Activated CD4-positive, alpha-beta T cell treated with anti-CD3 and anti-CD28 coated beads, Interleukin-10, Interleukin-2, amounts not matched to agents 100 ng/mL and 50 ng/mL, durations not matched to agents 16 hours and 8 hours (primary cell): ENCODE data around the gene SEMA4C.

Experiments
- DNase-seq: peaks from one replicate; pipeline ENCODE4 v3.0.0-alpha.2; 2020

SEMA4C gene, protein sequence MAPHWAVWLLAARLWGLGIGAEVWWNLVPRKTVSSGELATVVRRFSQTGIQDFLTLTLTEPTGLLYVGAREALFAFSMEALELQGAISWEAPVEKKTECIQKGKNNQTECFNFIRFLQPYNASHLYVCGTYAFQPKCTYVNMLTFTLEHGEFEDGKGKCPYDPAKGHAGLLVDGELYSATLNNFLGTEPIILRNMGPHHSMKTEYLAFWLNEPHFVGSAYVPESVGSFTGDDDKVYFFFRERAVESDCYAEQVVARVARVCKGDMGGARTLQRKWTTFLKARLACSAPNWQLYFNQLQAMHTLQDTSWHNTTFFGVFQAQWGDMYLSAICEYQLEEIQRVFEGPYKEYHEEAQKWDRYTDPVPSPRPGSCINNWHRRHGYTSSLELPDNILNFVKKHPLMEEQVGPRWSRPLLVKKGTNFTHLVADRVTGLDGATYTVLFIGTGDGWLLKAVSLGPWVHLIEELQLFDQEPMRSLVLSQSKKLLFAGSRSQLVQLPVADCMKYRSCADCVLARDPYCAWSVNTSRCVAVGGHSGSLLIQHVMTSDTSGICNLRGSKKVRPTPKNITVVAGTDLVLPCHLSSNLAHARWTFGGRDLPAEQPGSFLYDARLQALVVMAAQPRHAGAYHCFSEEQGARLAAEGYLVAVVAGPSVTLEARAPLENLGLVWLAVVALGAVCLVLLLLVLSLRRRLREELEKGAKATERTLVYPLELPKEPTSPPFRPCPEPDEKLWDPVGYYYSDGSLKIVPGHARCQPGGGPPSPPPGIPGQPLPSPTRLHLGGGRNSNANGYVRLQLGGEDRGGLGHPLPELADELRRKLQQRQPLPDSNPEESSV

DNA sequence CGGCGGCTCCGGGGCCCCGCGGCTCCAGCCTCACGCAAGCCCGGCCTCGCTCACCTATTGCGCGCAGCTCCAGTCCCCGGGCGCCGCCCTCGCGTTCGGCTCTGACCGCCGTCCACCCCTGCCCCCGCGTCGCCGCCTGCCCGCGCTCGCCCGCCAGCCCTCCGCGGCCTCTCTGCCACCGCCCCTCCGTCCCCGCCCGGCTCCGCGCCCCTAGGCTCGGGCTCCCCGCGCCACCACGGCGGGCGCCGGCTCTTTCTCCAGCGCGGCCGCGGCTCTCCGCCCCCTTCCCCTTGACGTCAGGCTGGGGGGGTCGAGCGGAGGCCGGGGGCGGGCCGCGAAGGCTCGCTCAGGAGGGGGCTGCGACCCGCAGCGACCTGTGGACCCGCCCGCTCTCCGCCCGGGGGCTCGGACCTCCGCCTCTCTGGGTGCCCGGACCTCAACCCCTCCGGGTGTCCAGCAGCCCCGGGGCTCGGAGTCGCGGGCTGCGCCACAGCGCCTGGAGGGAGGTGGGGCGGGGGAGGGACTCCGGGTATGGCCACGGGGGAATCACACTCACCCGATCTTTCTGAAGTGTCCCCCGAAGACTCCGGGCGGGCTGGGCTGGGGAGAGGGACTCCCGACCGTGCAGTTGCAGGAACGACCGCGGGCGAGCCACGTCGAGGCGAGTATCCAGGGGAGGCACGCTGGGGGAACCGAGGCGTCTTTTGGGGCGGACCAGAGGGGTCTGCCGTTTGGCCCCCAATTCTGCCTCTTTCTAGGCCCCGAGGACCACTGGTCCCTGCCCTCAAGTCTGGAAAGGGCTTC, at the start of gene SEMA4C:
Gene SEMA4C (minus strand): TSS at position 259 of the 804 bp plus-strand sequence. CDS start 2,194 bp downstream, outside the sequence.
- DNase-seq: peak; percentile 24

- no peak for DNase-seq
These were observed 49.1 kb upstream of the SEMA4C start for GRCh38 chr2:96918754-96919550.

- no peak for DNase-seq
These were observed 48.3 kb upstream of the SEMA4C start for GRCh38 chr2:96918092-96918753.

- DNase-seq: no peak
These were observed 47.0 kb upstream of the SEMA4C start for GRCh38 chr2:96916646-96917543.

DNA sequence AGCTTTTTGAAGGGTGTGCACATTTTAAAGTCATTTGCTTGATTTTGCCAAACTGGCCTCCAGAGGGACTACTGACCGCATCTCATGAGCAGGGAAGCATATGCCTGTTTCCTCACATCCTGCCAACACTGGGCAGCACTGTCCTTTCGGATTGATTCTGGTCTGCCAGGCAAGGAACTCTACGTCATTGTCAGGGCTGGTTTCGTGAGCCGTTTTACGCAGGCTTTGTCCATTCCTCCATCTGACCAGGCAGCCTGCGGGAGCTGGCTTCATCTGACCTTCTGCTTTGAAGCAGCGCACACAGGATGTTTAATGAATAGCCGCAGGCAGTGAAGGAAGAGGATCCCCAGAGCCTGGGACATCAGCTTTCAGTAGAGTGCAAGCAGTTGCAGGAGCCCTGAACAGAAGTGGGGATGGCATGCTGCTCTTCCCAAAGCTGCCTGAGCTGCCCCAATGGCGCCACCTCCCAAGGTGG, 46.3 kb upstream of the SEMA4C start:
- DNase-seq: no peak

DNA sequence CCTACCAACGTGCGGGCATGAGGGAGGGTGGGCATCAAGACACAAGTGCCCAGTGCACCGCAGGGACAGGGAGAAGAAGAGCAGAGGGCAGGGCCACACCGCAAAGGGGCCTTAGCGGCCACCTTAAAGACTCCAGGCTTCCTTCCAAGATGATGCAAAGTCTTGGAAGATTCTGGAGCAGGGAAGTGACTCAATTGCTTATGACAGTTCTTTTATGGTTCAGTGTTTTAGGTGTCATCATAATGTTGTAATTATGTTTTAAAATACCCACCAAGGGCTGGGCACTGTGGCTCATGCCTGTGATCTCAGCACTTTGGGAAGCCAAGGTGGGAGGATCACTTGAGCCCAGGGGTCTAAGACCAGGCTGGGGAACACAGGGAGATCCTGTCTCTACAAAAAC, 44.5 kb upstream of the SEMA4C start:
- no peak for DNase-seq

GRCh38 chr2:96913398-96914202, 43.7 kb upstream of the SEMA4C start:
- DNase-seq: peak; percentile 50

GRCh38 chr2:96913117-96913397, 43.2 kb upstream of the SEMA4C start:
- no peak for DNase-seq

DNA sequence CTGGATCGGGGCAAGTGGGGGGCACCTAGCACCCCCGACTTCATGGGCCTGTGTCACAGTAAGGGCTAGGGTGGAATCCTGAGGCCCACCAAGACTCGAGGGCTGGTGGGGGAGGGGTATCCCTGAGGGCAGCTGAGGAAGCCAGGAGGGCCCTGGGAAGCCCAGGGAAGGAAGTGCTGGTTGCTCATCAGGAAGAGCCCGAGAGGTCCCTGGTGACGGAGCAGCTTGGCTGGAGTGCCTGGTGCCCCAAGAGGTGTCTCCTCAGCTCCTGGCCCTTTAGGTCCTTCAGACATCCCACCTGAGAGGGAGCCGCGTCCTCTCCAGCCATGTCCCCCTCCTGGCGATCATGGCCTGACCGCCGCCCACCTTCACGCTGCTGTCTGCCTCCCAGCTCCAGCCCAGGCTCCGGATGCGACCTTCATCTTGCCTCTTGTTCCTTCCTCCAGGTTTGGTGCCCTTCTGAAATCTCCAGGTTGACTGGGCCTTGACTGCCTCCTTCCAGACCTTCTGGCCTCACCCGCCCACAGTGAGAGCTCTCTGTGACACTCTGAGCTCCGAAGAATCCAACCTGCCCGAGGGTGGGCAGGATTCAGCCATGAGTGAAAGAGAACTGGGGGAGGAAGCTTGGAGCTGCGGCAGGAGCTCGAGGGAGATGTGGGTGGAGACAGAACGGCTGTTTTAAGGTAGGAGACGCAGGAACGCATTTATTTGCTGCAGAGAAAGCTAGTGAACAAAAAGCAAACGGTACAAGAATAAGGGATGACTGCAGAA, 42.7 kb upstream of the SEMA4C start:
- DNase-seq: no peak

GRCh38 chr2:96909611-96910021, 39.7 kb upstream of the SEMA4C start:
- DNase-seq: no peak

DNA sequence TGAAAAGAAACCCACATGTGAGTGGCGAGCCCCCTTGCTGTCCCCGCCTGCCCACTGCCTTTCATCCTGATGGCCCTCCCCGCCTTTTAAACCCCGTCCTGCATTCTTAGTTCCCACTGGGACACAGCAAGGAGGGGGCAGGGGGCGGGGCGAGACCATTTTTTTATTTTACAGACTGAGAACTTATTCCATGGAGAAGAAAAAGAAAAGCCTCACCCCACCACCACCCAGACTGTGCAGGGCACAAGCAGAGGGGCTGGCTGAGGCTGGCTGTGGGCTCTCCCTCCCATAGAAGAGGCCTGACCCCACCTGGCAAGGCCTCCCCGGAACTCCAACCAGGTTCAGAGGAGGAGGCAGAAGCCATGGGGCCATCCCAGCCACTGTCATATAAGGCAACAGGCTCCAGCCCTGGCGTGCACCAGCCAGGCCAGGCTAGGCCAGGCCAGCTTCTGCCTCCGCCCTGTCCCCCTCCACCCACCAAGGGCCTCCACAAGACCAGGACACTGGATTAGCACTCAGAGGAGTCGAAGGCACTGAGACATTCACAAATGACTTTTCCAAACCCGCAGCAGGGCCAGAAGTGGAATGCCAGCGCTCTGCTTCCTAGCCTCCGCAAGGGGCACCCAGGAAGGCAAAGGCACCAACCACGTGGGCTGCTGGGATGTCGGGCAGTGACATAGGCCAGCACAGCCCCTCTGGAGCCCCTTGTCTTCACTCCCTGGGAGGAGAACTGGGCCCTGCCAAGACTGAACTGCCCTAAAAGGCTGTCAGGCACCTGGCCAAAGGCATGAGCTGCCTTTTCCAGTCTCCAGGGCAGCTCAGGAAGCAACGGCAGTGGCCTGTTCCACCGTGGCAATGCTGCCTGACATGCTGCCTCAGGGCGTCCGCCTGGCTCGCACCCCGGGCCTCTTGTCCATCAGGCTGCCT, 37.5 kb upstream of the SEMA4C start:
- DNase-seq: no peak

DNA sequence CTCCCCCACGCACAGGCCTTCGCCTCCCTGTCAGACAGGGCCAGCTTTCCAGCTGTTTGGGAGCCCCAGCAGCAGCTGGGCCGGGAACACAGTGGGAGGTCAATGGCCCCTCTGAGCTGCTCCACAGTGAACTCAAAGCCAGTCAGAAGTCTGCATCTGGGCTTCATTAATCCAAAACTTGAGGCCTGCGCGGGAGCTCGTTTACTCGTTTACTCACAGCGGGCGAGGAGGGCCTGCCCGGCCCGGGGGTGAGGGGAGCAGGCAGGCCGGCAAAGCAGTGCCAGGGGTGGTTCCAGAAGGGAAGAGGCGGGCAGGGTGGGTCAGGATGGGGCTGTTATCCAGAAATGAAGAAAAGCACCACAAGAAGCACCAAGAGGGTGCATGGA, 36.8 kb upstream of the SEMA4C start:
- DNase-seq: no peak

GRCh38 chr2:96903815-96904214, 33.9 kb upstream of the SEMA4C start:
- DNase-seq: no peak

GRCh38 chr2:96903318-96903717, 33.4 kb upstream of the SEMA4C start:
- no peak for DNase-seq

GRCh38 chr2:96900237-96900636, 30.4 kb upstream of the SEMA4C start:
- no peak for DNase-seq

GRCh38 chr2:96899413-96899741, 29.5 kb upstream of the SEMA4C start:
- no peak for DNase-seq

DNA sequence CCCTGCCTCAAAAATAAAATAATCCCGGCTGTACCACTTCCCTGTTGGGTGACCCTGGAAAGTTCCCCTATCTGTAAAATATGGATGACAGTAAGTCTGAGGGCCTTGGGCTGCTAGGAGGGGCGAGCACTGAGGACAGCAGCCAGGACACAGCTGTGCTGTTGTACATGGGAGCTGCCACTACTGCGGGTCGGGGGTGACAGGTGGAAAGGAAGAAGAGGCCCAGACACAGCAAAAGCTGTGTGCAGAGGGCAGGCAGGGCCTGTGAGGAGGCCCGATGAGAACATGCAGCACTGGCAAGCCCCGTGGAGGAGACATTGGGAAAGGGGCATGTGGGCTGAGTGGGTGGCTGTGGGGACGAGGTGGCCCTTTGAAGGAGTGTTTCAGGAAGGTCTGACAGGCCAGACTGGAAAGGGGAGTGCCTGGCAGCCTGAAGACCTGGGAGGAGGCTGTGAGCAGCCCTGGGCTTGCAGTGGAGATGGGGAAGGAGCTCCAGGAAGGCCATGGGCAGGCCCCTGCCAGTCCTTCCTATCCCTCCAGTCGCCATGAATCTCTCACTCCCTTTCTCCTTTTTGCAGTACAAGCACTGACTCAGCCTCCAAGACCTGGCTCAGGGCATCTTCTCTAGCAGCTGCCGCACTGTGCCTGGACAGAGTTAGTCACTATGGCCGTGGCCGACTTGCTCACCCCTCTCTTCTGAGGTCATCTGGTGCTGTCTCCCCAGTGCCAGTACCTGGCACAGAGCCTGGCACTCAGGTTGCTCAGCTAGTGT, 28.9 kb upstream of the SEMA4C start:
- DNase-seq: no peak
